ENCODE results near the gene ZNF606. TPM values are rescaled to one million over a fixed set of nuclear protein-coding genes. Genes with fewer than 3 reads are reported as not detected.

Gene ZNF606
- total and polyA plus RNA-seq, 12 donors: 4.5 to 19.1 (median 13.2) TPM

GRCh38 chr19:57992841-57993240 lies 9.8 kb downstream of the ZNF606 start:
- TF ChIP-seq CTCF (IDR thresholded peaks at IDR 0.05): no peak
- 95 to 100% methylated on average over 1 of the region's 1 CpG for WGBS, 2 donors
- no peak for ATAC-seq

DNA sequence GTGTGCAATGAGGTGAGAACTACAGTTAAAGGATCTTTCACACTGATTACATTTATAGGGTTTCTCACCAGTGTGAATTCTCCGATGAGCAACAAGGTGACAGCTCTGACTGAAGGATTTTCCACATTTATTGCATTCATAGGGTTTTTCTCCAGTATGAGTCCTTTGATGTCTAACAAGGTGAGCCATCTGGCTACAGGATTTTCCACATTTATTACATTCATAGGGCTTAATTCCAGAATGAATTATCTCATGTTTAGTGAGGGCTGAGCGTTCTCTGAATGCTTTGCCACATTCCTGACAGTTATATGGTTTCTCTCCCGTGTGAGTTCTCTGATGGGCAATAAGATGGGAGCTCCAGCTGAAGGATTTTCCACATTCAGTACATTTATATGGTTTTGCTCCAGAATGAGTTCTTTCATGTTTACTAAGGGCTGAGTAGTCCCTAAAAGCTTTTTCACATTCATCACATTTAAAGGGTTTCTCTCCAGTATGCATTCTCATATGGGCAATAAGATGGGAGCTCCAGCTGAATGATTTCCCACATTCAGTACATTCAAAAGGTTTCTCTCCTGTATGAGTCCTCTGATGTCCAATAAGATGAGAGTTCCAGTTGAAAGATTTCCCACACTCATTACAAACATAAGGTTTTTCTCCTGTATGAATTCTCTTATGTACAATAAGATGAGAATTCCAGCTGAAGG lies 23.9 kb downstream of the ZNF606 start:
- ATAC-seq: no peak
- no peaks in the 10 kb centered on the region for H3K27me3 ChIP-seq
- H3K36me3 ChIP-seq: peaks cover 48 to 100% (median 79%) of the 10 kb centered on the region in 9 donors
- intact Hi-C loops (cut with DNase I): loop anchor here in 1 of 10 donors (10.0 kb wide), 1 partner anchor 1544 kb away; no protein-coding TSS in a partner anchor
- DNase-seq: no peak
- 97 to 98% methylated on average over 3 of the region's 3 CpGs for WGBS, 2 donors
- H3K4me1 ChIP-seq: no peaks in the 10 kb centered on the region
- TF ChIP-seq CTCF (IDR thresholded peaks at IDR 0.05): no peak
- H3K9me3 ChIP-seq: peaks cover 33 to 100% (median 100%) of the 10 kb centered on the region in 11 donors
- no peak overlapping the region for H3K27ac ChIP-seq
- no peak overlapping the region for H3K4me3 ChIP-seq

More at GRCh38 chr19:57992841-57993240, 9.8 kb downstream of the ZNF606 start:
- intact Hi-C loops (cut with DNase I): no loop called here
- H3K36me3 ChIP-seq: peaks cover 12 to 100% (median 82%) of the 10 kb centered on the region in 9 donors
- no peak overlapping the region for H3K4me3 ChIP-seq
- no peak for DNase-seq
- peaks cover 0 to 99% (median 67%) of the 10 kb centered on the region in 11 donors for H3K9me3 ChIP-seq
- no peak overlapping the region for H3K27ac ChIP-seq
- H3K4me1 ChIP-seq: no peaks in the 10 kb centered on the region
- H3K27me3 ChIP-seq: no peaks in the 10 kb centered on the region

- Histone ChIP-seq H3K9me3 (peaks cover 19 to 100% (median 96%) of the 10 kb centered on the region in 11 donors), H3K4me1 (no peaks in the 10 kb centered on the region), H3K36me3 (peaks cover 14 to 100% (median 40%) of the 10 kb centered on the region in 9 donors), H3K27me3 (no peaks in the 10 kb centered on the region), H3K4me3 (no peak within 1 kb of the TSS), H3K27ac (no peak within 1 kb of the TSS)
- 93 to 95% methylated on average over 4 of the region's 4 CpGs for WGBS, 2 donors
- DNase-seq (no peak), ATAC-seq (no peak)
- TF ChIP-seq CTCF (IDR thresholded peaks at IDR 0.05): no peak
- intact Hi-C loops (cut with DNase I): loop anchor here in 1 of 10 donors (10.0 kb wide), 1 partner anchor 1540 kb away; no protein-coding TSS in a partner anchor
Observed at GRCh38 chr19:57974434-57974833, 28.2 kb downstream of the ZNF606 start, which contains the start of gene C19orf18. TSS of gene C19orf18 (minus strand) at chr19:57974534. CDS start at chr19:57974432, 102 bp downstream.

DNA sequence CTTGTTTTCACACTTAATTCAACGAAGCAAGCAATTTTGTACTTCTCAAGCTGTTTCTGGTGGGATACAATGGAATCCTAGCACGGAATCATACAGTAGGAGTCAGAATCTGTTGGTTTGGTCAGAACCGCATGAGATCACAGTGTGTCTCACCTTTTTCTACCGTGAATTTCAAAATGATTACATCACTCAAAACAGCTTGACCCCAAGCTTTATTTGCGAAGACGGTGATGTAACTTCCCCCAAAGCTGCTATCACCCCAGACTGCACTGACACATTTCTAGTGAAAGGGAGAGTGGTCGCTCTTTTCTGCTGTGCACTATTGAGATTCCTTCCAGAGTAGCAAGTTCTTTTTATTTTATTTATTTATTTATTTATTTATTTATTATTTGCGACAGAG lies 37.9 kb downstream of the ZNF606 start:
- no peak for ATAC-seq
- Histone ChIP-seq H3K27me3 (no peaks in the 10 kb centered on the region), H3K4me1 (no peaks in the 10 kb centered on the region), H3K4me3 (no peak overlapping the region), H3K27ac (no peak overlapping the region), H3K36me3 (peaks cover 0 to 98% (median 17%) of the 10 kb centered on the region in 9 donors), H3K9me3 (peaks cover 0 to 100% (median 63%) of the 10 kb centered on the region in 11 donors)
- intact Hi-C loops (cut with DNase I): no loop called here
- 83 to 93% methylated on average over 8 of the region's 8 CpGs for WGBS, 2 donors
- DNase-seq: no peak
- TF ChIP-seq CTCF (IDR thresholded peaks at IDR 0.05): no peak

Measured in heart right ventricle (tissue), 16 donors.